NCI-H1417 (cell line): ENCODE results near the gene ACTN4.
A peak's percentile ranks its signal among the peaks of the same experiment; 100 is the strongest.

Experiments used
- DNase-seq, 3 experiments: peaks; one replicate each; lab custom pipeline; 2025; lab: John Stamatoyannopoulos, UW

The ACTN4 gene

DNA sequence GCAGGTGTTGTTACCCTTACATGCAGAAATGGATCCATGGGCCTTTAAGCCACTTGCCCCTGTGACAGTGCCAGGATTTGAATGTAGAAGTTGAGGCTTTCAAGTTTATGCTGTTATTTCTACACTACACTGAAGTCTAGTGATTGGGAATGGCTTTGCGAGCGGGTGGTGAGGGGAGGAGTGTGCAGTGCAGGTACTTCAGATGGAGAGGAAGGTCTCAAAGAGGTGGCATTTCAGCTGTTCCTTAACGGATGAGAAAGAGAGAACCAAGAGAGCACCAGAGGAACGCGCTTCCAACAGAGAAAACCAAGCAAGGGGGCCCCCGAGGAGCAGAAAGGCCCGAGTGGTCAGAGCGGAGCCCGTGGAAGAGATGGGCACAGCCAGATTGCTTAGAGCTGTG is 13.3 kb downstream of the ACTN4 start:
- DNase-seq, result no peak

- no peak for DNase-seq
These were observed 13.7 kb downstream of the ACTN4 start for GRCh38 chr19:38661136-38661535.

- peak in 2 of 3 experiments; percentile 18 to 67 for DNase-seq
These were observed 14.5 kb downstream of the ACTN4 start for GRCh38 chr19:38661996-38662395.

- no peak for DNase-seq
These were observed 15.2 kb downstream of the ACTN4 start for GRCh38 chr19:38662537-38663155.

- DNase-seq, result no peak
These were observed 15.8 kb downstream of the ACTN4 start for GRCh38 chr19:38663156-38663651.

- DNase-seq, result no peak
These were observed 16.6 kb downstream of the ACTN4 start for GRCh38 chr19:38663957-38664502.

DNA sequence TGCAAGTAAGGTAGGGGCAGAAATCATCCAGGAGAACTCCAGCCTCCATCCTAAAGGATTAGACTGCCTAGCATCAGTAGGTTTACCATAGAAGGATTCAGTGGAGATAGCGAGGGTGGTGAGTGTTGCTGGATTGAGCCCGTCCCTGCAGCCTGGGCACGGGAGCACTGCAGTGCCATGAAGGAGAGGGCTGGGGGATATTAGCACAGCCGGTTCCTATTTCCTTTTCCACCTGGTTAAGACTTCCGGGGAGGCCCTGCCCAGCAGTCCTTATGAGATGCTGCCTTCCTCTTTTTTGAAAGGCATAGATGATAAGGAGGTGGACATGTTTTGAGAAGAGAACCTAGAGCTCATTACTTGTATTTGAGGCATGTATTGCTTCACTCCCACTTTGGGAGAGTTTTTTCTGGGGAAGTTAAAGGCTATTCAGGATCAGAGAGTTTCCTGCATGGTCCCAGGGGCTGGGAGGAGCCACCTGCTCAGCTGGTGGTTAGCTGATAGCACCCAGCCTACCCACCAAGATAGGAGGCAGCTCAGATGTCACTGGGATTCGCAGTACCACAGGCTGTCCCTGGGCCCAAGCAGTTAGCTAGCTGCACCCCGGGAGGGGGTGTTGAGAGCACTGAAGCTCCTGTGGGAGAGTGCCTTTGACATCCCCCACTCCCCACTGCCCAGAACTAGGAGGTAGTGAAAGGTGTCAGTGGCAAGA is 17.2 kb downstream of the ACTN4 start:
- DNase-seq, result no peak

GRCh38 chr19:38665219-38665931 is 17.9 kb downstream of the ACTN4 start:
- no peak for DNase-seq

- DNase-seq, result no peak
These were observed 18.7 kb downstream of the ACTN4 start for GRCh38 chr19:38665950-38666662.

DNA sequence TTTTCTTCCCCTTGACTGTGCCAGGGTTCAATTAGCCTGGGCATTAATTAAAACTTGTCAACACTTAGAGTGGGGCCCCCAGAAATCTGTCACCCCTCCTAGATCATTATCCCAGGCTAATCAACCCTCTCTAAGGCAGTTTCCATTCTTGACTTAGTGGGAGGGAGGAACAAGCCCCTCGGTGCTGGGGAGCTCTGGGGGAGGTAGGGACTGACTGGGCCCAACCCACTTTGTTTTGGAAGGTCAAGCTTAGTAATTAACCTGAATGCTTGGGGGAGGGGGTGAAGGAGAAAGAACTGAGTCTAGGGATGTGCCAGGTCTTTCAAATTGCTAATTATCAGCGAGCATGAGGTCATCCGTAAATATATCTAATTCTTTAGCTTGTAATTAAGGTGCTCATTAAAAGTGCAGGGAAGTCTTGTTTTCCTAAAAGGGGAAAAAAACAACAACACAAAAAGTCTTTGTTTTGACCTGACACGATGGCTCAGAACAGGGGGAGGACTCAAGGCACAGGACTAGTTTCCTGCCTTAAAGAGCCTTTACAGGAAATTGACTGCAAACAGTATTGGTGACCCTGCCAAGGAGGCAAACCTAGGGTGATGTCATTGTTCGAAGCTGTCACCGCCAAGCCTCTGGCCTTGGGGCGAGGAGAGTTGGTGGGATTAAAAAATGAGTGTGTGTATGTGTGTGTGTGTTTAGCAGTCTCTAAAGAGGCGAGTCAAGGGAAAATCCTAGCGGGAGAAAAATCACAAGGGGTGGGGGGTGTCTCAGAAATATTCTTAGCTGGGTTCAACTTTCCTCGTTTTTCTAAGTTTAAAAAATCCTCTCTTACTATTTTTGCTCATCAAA is 19.4 kb downstream of the ACTN4 start:
- peak in 1 of 3 experiments; percentile 22 for DNase-seq

GRCh38 chr19:38667661-38668171 is 20.3 kb downstream of the ACTN4 start:
- no peak for DNase-seq

DNA sequence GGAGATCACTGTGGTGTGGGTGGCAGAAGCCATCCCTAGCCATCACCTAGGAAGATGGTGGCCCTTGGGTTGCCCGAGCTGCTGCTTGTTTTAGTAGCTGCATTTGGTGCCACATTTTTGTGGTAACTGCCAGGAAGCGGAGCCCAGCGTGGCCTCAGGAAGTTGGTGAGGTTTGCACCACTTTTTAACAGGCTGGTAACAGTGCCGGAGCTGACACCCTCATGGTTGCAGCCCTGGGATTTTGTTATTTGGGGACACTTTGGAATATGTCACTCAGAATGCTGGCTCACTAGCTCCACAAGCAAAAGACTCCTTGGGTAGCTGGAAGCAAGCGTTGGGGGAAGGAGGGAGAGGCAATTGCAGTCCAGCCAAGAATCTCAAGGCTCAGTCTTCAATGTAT is 22.1 kb downstream of the ACTN4 start:
- DNase-seq, result no peak

DNA sequence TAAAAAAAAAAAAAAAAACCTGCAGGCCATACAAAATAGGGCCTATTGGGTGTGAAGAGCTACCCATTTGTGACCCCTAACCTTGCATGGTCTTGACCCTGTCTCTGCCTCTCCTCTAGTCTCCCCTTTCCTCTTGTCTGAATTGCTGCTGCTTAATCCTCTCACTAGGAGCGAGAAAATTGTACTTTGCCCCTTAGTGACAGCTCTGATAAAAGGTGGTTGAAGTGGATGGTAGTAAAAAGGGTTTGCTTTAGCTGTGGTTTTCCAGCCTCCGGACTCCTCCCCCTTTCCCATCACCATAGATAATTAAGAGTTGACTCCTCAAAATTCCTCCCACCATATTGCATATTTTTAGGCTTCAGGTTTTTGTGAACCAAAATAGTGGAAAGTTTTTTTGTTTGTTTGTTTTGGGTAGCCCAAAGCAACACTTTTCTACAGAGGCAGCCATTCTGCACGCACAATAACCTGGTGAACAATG is 23.5 kb downstream of the ACTN4 start:
- no peak for DNase-seq

GRCh38 chr19:38671654-38672053 is 24.2 kb downstream of the ACTN4 start:
- no peak for DNase-seq

- DNase-seq, result no peak
These were observed 25.6 kb downstream of the ACTN4 start for GRCh38 chr19:38673030-38673429.

GRCh38 chr19:38674388-38675171 is 27.1 kb downstream of the ACTN4 start:
- no peak for DNase-seq

DNA sequence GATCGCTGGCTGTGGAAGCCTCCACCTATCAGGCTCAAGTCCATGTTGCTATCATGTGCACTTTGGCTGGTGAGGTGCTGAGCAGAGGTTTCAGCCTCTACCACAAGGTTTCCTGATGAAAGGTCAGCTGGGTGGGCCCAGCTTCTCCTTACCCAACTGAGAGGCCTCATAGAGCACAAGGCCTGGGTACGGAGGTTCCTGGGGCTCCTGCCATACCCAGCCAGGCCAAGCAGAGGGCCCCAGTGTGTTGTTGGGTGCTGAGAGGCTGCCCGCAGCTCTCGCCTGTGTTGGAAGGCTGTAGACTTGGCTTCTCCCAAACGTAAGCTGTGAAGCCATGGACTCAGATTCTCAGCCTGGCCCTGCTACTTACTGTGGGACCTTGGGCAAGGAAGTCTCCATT is 28.2 kb downstream of the ACTN4 start:
- DNase-seq, result no peak

- DNase-seq, result no peak
These were observed 28.8 kb downstream of the ACTN4 start for GRCh38 chr19:38676023-38676877.
